Measurements from ENCODE around the gene ZNF212.
A peak's percentile ranks its signal among the peaks of the same experiment; 100 is the strongest.
"Not testable (repeated sequence)": the region's sequence is repeated elsewhere in the genome, so short reads cannot be mapped to it uniquely, and the experiment has no call there.

The ZNF212 gene

DNA sequence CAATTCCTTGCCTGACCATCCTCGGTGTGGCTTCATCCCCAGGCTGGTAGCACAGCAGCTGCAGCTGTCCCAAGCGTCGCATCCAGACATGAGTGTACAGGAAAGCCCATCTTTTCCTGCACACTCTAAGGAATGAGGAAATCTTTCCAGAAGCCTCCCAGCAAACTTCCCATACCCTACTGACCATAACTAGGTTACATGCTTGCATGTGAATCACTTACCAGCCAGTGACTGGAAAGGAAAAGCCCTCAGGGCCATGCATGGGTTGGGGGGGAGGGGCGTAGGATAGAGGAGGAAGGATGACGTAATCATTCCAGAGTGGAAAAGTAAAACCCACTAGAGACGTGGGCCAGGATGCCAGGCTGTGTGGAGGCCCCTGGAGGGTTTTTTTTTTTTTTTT, 18.9 kb upstream of the ZNF212 start:
- peak; percentile 51 for DNase-seq (ENCODE audit: low read depth)
- TF ChIP-seq CTCF (IDR thresholded peaks at IDR 0.05; ENCODE audit: low read length, missing control alignments), result no peak
- H3K4me3 ChIP-seq (replicated peaks; ENCODE audit: low read depth, low read length), result no peak overlapping the region

DNA sequence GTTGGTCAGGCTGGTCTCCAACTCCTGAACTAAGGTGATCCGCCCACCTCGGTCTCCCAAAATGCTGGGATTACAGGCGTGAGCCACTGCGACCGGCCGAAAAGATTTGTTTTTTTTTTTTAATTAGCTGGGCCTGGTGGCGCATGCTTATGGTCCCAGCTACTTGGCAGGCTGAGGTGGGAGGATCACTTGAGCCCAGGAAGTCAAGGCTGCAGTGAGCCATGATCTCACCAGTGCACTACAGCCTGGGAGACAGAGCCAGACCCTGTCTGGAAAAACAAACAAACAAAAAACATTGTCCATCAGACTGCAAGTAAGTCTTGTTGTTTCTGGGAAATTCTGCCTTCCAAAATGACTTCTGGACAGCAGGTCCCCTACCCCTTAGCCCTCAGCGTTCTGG, 16.3 kb upstream of the ZNF212 start:
- DNase-seq (ENCODE audit: low read depth), result no peak
- TF ChIP-seq CTCF (IDR thresholded peaks at IDR 0.05; ENCODE audit: low read length, missing control alignments), result no peak
- no peak overlapping the region for H3K4me3 ChIP-seq (replicated peaks; ENCODE audit: low read depth, low read length)

- no peak overlapping the region for H3K4me3 ChIP-seq (replicated peaks; ENCODE audit: low read depth, low read length)
- no peak for DNase-seq (ENCODE audit: low read depth)
- no peak for TF ChIP-seq CTCF (IDR thresholded peaks at IDR 0.05; ENCODE audit: low read length, missing control alignments)
These were observed 15.7 kb upstream of the ZNF212 start for GRCh38 chr7:149223761-149224160.

DNA sequence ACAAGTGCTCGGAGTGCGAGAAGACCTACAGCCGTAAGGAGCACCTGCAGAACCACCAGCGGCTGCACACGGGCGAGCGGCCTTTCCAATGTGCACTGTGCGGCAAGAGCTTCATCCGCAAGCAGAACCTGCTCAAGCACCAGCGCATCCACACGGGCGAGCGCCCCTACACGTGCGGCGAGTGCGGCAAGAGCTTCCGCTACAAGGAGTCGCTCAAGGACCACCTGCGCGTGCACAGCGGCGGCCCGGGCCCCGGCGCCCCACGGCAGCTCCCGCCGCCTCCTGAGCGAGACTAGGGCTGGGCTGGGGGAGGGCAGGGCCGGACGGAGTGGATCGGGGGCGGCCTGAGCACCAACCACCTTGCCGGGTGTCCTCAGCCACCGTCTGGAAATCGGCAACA, 15.1 kb upstream of the ZNF212 start:
- DNase-seq (ENCODE audit: low read depth), result no peak
- no peak overlapping the region for H3K4me3 ChIP-seq (replicated peaks; ENCODE audit: low read depth, low read length)
- TF ChIP-seq CTCF (IDR thresholded peaks at IDR 0.05; ENCODE audit: low read length, missing control alignments), result no peak

- DNase-seq (ENCODE audit: low read depth), result no peak
- no peak overlapping the region for H3K4me3 ChIP-seq (replicated peaks; ENCODE audit: low read depth, low read length)
- no peak for TF ChIP-seq CTCF (IDR thresholded peaks at IDR 0.05; ENCODE audit: low read length, missing control alignments)
These were observed 14.3 kb upstream of the ZNF212 start for GRCh38 chr7:149225106-149225505.

GRCh38 chr7:149225656-149226055, 13.8 kb upstream of the ZNF212 start:
- DNase-seq (ENCODE audit: low read depth), result no peak
- TF ChIP-seq CTCF (IDR thresholded peaks at IDR 0.05; ENCODE audit: low read length, missing control alignments), result no peak
- H3K4me3 ChIP-seq (replicated peaks; ENCODE audit: low read depth, low read length), result no peak overlapping the region

DNA sequence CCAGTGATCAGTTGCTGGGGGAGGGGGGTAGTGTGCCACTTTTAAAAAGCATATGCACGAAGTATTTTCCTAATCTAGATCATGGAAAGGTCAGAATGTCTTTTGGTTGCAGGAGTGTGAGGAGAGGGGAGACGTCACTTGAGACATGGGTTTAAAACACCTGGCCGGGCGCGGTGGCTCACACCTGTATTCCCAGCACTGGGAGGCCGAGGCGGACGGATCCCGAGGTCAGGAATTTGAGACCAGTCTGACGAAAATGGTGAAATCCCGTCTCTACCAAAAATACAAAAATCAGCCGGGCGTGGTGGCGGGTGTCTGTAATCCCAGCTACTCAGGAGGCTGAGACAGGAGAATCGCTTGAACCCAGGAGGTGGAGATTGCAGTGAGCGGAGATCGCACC, 13.1 kb upstream of the ZNF212 start:
- DNase-seq (ENCODE audit: low read depth); H3K4me3 ChIP-seq (replicated peaks; ENCODE audit: low read depth, low read length): not testable (repeated sequence)
